ENCODE data around the gene ITPA. TPM values are rescaled to one million over a fixed set of nuclear protein-coding genes. Genes with fewer than 3 reads are reported as not detected.

The ITPA gene
- total RNA-seq, 1 donor from 2014 or later: 36.3 TPM

DNA sequence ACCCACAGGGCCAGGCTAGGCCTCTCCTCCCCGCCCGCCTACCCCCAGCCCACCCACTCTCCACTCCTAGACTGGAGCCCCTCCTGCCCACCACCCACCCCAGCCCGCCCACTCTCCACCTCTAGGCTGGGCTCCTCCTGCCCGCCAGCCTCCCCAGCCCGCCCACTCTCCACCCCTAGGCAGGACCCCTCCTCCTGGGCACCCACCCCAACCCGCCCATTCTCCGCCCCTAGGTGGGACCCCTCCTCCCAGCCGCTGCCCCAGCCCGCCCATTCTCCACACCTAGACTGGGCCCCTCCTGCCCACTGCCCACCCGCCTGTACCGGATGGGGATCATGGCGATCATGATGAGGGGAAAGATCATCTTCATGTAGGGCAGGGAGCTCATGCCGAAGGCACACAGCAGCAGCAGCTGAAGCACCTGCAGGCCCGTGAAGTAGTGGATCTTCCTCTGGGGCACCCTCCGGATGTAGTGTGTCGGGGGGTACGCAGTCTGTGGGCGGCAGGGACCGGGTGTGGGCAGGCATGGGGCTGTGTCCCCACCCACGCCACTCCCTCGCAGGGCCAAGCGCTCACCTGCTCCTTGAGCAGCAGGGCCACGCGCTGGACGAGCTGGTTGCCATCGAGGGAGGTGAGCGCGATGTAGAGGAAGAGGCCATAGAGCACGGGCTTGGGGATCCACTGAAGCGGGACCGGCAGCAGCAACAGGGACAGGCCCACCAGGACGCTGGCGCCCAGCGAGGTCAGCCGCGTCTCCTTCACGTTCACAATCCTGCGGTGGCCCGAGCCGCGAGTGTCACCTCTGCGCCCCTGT is 18.8 kb downstream of the ITPA start:
- no peak for DNase-seq

DNA sequence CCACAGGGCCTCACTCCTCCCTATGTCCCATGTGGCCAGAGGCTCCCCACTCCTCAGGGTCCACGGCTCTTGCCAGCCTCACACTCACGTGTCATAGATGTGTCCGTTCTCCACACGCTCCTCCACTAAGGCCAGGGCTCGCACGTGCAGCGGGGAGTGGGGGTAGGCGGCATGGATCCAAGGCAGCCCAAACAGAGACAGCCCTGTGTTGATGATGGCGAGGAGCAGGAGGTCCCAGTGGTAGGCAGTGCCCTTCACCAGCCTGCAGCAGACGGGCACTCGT is 19.4 kb downstream of the ITPA start:
- no peak for DNase-seq

GRCh38 chr20:3229158-3229557 is 19.9 kb downstream of the ITPA start:
- no peak for DNase-seq

DNA sequence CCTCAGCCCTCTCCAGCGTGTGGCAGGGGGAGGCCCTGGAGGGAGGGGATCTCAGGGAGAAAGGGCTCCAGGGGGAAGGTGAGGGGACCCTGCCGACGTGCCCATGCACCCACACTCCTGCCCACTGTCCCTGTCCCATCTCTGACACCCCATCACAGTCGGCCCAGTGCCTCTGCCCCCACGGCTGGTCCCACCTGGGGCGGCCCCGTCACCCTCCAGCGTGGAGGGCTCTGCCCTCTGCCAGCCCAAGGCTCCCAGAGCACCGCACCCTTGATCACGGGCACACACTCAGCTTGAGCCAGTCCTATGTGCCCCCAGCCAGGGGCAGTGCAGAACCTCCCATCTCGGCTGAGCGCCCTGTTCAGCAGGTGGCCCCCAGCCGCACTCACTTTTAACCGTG is 20.5 kb downstream of the ITPA start:
- DNase-seq: no peak

DNA sequence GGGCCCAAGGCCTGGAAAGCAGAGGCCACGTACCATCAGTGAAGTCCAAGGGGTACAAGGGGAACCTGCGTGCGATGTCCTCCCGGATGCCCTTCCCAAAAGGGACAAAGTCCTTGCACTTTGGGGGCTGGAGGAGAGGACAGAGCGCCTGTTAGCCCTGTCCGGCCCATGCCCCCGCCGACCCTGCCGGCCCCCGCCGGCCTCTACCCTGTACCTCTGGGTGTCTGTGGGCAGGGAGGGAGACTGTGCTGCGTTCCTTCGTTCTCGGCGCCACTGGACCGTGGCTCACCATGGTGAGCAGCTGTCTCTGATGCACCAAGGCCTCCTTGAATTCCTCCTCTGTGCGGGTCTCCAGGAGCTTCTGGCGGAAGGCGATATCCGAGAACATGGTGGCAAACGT is 21.8 kb downstream of the ITPA start:
- DNase-seq: no peak

DNA sequence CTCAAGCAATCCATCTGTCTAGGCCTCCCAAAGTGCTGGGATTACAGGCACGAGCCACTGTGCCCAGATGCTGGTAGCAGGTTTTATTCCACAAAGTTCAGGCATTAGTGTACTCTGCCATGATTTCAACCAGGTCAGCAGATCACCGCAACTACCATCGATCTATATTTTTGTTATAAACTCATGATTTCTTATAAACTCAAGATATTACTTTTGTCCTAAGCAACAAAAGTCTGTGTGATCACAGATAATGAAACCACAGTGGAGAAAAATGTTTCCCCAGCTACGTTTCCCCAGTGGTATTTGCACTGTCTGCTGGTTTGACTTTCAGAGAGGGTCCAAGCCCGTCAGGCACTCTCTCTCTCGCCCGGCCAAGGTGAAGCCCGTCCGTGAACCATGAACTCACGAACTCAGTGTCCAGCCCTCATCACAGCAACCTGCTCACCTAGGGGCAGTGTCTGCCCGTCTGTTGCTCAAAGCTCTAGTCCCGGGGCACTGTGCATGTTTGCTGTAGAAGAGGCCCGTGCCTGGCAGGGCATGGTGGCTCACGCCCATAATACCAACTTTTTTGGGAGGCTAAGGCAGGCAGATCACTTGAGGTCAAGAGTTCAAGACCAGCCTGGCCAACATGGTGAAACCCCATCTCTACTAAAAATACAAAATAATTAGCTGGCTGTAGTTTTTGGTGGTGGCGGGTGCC is 22.7 kb downstream of the ITPA start:
- no peak for DNase-seq

GRCh38 chr20:3233131-3233990 is 24.1 kb downstream of the ITPA start:
- DNase-seq: no peak

- no peak for DNase-seq
Measured at GRCh38 chr20:3233991-3234498, 24.7 kb downstream of the ITPA start.

DNA sequence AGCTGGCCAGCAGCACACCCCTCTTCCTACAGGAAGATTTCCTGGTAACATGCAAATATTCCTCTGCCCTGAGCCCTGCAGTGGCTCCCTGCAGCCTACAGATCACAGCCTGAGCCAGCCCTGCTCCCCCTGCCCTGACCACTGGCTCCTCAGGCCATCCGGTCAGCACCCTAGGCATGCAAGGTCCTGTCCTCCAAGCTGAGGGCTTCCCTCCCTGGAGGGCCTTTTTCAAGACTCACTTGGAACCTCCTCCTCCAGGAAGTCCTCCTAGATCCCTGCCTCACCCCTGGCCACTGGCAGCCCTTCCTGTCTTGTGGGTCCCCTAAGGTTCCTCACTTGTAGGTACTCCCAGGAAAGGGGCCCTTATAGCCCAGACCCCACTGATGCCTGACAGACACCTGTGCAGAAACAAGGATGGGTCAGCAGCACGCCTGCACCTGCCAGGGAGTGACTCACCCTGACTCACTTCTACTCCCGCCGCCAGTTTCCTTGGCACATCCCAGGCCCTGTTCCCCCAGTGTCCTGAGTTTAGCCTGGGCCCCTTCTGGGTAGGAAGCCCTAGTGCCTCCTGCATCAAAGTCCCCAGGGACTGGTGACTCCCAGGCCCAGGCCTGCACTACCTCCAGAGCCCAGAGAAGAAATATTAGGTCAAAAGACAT is 26.5 kb downstream of the ITPA start:
- DNase-seq: no peak

- DNase-seq: no peak
Measured at GRCh38 chr20:3237011-3237957, 28.0 kb downstream of the ITPA start.

DNA sequence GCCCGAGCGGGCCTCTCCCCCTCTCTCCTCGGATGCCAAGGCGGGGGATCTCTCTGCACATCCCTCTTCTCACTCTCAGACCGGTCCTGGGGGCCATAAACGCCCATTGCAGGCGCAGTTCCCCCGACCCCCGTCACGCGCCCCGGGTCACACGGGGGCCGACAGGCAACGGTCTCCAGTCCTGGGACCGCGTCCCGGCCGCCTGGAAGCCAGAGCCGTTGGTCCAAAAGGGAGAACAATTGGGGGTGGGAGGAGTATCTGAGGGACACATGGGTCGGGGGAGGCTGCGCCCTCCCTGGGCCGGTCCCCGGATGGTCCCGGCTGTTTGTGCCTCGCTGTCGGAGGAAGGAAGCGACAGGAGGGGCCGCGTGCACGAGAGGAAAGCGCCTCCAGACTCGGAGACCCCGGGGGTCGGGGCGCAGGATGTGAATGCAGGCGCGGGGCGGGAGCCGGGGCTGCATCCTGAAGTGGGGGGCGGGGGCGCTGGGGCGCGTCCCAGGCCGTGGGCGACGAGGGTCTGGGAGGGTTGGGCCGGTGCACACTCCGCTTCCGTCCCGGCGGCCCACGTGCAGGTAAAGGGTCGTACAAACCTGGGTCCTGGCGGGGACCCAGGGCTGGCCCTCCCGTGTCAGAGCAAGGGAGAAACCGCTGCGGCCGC is 28.8 kb downstream of the ITPA start:
- DNase-seq: no peak

GRCh38 chr20:3238616-3239025 is 29.3 kb downstream of the ITPA start:
- DNase-seq: no peak

GRCh38 chr20:3239026-3239866 is 29.9 kb downstream of the ITPA start, which contains the start of gene SLC4A11:
Gene SLC4A11, minus strand, starts transcription at chr20:3239190. Its CDS starts 53 bp downstream, at chr20:3239137.
- DNase-seq: no peak

GRCh38 chr20:3239867-3240775 is 30.8 kb downstream of the ITPA start:
- no peak for DNase-seq

GRCh38 chr20:3240776-3241363 is 31.6 kb downstream of the ITPA start:
- DNase-seq: no peak

DNA sequence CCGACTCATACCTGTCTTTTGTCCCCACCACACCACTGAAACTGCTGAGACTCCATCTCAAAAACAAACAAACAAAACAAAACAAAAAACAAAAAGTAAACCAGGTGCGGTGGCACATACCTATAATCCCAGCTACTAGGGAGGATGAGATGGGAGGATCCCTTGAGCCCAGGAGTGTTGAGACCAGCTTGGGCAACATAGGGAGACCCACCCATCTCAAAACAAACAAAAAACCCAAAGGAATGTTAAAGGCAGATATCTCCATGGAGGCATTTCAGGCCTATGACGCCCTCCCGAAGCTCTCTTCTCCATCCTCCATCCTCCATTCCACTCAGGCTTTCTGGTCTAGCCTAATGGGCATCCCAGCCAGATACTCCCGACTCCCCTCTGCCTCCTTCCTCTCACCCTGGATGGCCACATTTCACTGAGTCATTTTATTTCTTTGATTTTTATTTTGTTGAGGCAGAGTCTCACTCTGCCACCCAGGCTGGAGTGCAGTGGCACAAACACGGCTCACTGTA is 32.9 kb downstream of the ITPA start:
- DNase-seq: no peak

GRCh38 chr20:3243718-3244358 is 34.5 kb downstream of the ITPA start:
- no peak for DNase-seq
